ENCODE results near the gene RGMA. TPM values are rescaled to one million over a fixed set of nuclear protein-coding genes. Genes with fewer than 3 reads are reported as not detected.

RGMA gene, protein sequence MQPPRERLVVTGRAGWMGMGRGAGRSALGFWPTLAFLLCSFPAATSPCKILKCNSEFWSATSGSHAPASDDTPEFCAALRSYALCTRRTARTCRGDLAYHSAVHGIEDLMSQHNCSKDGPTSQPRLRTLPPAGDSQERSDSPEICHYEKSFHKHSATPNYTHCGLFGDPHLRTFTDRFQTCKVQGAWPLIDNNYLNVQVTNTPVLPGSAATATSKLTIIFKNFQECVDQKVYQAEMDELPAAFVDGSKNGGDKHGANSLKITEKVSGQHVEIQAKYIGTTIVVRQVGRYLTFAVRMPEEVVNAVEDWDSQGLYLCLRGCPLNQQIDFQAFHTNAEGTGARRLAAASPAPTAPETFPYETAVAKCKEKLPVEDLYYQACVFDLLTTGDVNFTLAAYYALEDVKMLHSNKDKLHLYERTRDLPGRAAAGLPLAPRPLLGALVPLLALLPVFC
- total RNA-seq: 21.6 TPM

DNA sequence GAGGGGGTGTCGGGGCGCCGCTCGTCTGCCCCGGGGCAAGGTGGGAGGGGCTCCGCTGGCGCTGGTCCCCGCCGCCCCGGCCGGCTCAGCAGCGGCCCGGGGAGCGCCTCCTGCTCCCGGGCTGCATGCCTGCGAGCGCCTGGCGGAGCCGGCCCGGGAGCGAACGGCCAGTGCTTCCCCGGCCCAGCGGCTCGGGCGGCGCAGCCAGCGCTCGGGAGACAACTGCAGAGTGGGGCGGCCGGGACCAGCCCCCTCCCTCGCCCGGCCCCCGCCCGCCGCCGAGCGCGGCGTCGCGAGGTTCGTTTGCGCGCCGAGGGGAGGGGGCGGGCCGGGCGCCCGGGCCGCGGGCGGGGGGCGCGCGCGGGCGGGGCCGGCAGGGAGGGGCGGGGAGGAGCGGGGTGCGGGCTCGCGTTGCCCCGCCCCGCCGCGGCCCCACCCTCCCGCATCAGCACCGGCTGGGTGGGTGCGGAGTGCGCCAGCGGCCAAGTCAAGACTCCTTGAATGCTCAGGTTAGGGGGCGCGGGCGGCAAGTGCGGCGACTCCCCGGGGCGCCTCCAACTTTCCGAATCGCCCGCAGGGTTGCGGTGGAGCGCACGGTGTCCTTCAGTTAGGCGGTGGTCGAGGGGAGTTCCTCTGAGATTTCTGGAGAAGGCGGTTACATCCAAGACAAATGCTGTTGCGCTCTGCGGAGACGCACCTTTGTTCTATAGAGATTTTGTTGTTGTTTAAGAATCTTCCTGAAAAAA is at the start of gene RGMA:
Gene RGMA, minus strand, starts transcription at position 231 of the 746 bp plus-strand sequence. CDS start 279 bp downstream, outside the sequence.
- peak within 1 kb of the TSS; percentile 76 for H3K27ac ChIP-seq
- H3K36me3 ChIP-seq: no peaks in the 10 kb centered on the region
- H3K27me3 ChIP-seq: no peaks in the 10 kb centered on the region
- H3K4me3 ChIP-seq: peak within 1 kb of the TSS; percentile 65 to 67
- no peak for DNase-seq (ENCODE audit: extremely low spot score in 2 of 2)
- peaks cover 24% of the 10 kb centered on the region for H3K4me1 ChIP-seq
- intact Hi-C loops (cut with DNase I): no loop called here
- no peaks in the 10 kb centered on the region for H3K9me3 ChIP-seq
- TF ChIP-seq POLR2AphosphoS5 (IDR thresholded peaks at IDR 0.05; ENCODE audit: insufficient read depth in 1 of 2, low read depth in 1 of 2) (peak in 1 of 2 donors; percentile 26), POLR2A (IDR thresholded peaks at IDR 0.05) (no peak)
- TF ChIP-seq, protein P1, sequence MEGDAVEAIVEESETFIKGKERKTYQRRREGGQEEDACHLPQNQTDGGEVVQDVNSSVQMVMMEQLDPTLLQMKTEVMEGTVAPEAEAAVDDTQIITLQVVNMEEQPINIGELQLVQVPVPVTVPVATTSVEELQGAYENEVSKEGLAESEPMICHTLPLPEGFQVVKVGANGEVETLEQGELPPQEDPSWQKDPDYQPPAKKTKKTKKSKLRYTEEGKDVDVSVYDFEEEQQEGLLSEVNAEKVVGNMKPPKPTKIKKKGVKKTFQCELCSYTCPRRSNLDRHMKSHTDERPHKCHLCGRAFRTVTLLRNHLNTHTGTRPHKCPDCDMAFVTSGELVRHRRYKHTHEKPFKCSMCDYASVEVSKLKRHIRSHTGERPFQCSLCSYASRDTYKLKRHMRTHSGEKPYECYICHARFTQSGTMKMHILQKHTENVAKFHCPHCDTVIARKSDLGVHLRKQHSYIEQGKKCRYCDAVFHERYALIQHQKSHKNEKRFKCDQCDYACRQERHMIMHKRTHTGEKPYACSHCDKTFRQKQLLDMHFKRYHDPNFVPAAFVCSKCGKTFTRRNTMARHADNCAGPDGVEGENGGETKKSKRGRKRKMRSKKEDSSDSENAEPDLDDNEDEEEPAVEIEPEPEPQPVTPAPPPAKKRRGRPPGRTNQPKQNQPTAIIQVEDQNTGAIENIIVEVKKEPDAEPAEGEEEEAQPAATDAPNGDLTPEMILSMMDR (IDR thresholded peaks at IDR 0.05): no peak

DNA sequence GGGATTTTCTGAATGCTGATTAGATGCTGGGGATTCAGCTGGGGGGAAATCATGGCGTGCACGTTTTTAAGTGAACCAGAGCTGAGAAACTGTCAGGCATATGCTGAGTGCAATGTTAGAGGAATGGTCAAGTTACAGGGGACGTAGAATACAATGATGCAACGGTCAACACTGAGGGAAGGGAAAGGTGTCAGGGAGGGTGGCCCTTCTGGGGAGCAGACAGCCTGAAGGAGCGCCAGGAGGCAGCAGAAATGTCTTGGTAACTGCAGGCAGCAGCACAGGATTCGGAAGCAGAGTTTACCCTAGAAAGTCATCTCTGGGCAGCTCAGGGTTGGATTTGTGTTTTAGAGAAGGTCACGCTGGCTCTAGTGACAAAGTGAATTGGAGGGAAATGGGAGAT is 47.6 kb upstream of the RGMA start:
- Histone ChIP-seq H3K36me3 (no peaks in the 10 kb centered on the region), H3K27ac (no peak overlapping the region), H3K27me3 (no peaks in the 10 kb centered on the region), H3K9me3 (no peaks in the 10 kb centered on the region), H3K4me1 (no peaks in the 10 kb centered on the region), H3K4me3 (no peak overlapping the region)
- no peak for TF ChIP-seq POLR2AphosphoS5 (IDR thresholded peaks at IDR 0.05; ENCODE audit: insufficient read depth in 1 of 2, low read depth in 1 of 2)
- TF ChIP-seq POLR2A (IDR thresholded peaks at IDR 0.05): no peak
- TF ChIP-seq, protein P1 (IDR thresholded peaks at IDR 0.05): no peak
- no peak for DNase-seq (ENCODE audit: extremely low spot score in 2 of 2)
- intact Hi-C loops (cut with DNase I): no loop called here

DNA sequence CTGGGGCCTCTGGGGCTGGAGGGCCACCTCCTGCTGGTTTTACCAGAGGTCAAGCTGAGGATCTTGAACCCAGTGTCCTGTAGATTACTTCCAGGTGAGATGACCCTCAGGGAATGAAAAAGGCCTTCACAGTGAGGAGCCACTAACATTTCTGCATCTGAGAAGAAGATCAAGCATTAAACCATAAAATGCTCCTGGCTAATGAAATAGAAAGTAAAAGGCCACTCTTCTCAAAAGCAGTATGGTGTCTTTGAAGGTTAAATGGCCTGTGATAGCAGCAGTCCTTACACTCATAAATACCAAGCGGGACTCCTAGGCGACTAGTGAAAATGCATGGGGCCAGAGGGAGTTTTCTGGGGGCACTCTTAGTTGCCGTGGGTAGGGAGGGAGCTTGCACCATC is 47.0 kb upstream of the RGMA start:
- Histone ChIP-seq H3K27ac (no peak overlapping the region), H3K4me3 (no peak overlapping the region), H3K4me1 (no peaks in the 10 kb centered on the region), H3K36me3 (no peaks in the 10 kb centered on the region), H3K9me3 (no peaks in the 10 kb centered on the region), H3K27me3 (no peaks in the 10 kb centered on the region)
- DNase-seq (ENCODE audit: extremely low spot score in 2 of 2): no peak
- TF ChIP-seq POLR2A (IDR thresholded peaks at IDR 0.05) (no peak), POLR2AphosphoS5 (IDR thresholded peaks at IDR 0.05; ENCODE audit: insufficient read depth in 1 of 2, low read depth in 1 of 2) (no peak)
- TF ChIP-seq, protein P1 (IDR thresholded peaks at IDR 0.05): no peak
- intact Hi-C loops (cut with DNase I): no loop called here

DNA sequence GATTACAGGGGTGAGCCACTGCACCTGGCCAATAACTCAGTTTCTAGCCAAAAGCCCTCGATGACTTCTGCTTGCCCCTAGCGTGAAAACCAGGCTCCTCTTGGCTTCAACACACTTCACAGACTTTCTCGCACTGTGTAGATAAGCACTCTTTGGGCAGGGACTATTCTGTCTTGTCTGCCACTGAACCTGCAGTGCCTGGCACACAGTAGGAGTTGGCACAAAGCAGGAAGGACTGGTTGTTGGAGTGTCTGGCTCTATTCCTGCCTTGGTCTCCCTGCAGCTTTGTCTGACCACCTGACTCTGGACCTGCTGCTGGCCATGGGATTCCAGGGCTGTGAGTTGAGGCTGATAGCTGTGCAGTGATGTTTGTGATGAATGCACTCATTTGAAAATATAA is 46.4 kb upstream of the RGMA start:
- H3K27ac ChIP-seq: no peak overlapping the region
- H3K36me3 ChIP-seq: no peaks in the 10 kb centered on the region
- TF ChIP-seq POLR2A (IDR thresholded peaks at IDR 0.05): no peak
- TF ChIP-seq, protein P1 (IDR thresholded peaks at IDR 0.05): no peak
- no peak for TF ChIP-seq POLR2AphosphoS5 (IDR thresholded peaks at IDR 0.05; ENCODE audit: insufficient read depth in 1 of 2, low read depth in 1 of 2)
- no peak overlapping the region for H3K4me3 ChIP-seq
- no peaks in the 10 kb centered on the region for H3K27me3 ChIP-seq
- DNase-seq (ENCODE audit: extremely low spot score in 2 of 2): no peak
- H3K4me1 ChIP-seq: no peaks in the 10 kb centered on the region
- intact Hi-C loops (cut with DNase I): no loop called here
- H3K9me3 ChIP-seq: no peaks in the 10 kb centered on the region

All from vagina (tissue), 2 donors.